MCF 10A (cell line): ENCODE results near the gene RBM47. TPM values are rescaled to one million over a fixed set of nuclear protein-coding genes. Genes with fewer than 3 reads are reported as not detected.
A peak's percentile ranks its signal among the peaks of the same experiment; 100 is the strongest.

ENCODE experiments used
- Bru-seq: library from RNA; stranded (reverse); fragments of 400-500 nt; gene quantifications from one replicate; lab custom pipeline; 2021; lab: Mats Ljungman, UMichigan
- BruChase-seq, 2 experiments: library from RNA; stranded (reverse); fragments of 400-500 nt; gene quantifications; one replicate each; lab custom pipeline; 2021; lab: Mats Ljungman, UMichigan
- BruUV-seq: library from RNA; stranded (reverse); fragments of 400-500 nt; replicated peaks from 2 replicates; lab custom pipeline; 2021; lab: Mats Ljungman, UMichigan
- CTCF ChIA-PET: fragments of 300-600 bp; sonication (Branson Sonifier 250); formaldehyde crosslinking; extraction: SDS; loops from one replicate; lab custom pipeline; 2021; ENCODE audit warnings: antibody characterized with exemption, inconsistent platforms; lab: Yijun Ruan, JAX
- POLR2A ChIA-PET: fragments of 300-600, 350-650 bp; sonication (Branson Sonifier 250); formaldehyde crosslinking; extraction: SDS; loops from one replicate; lab custom pipeline; 2020; ENCODE audit warnings: antibody characterized with exemption, inconsistent platforms; lab: Yijun Ruan, JAX
- DNase-seq: peaks from one replicate; pipeline ENCODE4 v3.0.0-alpha.2; 2018; ENCODE audit not compliant: unreplicated experiment
- H3K27ac Mint-ChIP-seq: one replicate; pipeline ENCODE4 v1.8.0; 2022; ENCODE audit warnings: mild to moderate bottlenecking, low read depth, mixed read lengths; ENCODE audit not compliant: unreplicated experiment
- H3K27me3 Mint-ChIP-seq: one replicate; pipeline ENCODE4 v1.8.0; 2022; ENCODE audit warnings: mixed read lengths; ENCODE audit not compliant: insufficient read depth, unreplicated experiment
- H3K36me3 Mint-ChIP-seq: one replicate; pipeline ENCODE4 v1.8.0; 2022; ENCODE audit warnings: mild to moderate bottlenecking, moderate library complexity, mixed read lengths; ENCODE audit not compliant: insufficient read depth, unreplicated experiment
- H3K4me1 Mint-ChIP-seq: one replicate; pipeline ENCODE4 v1.8.0; 2022; ENCODE audit warnings: mixed read lengths; ENCODE audit not compliant: insufficient read depth, unreplicated experiment
- H3K4me3 Mint-ChIP-seq: one replicate; pipeline ENCODE4 v1.8.0; 2022; ENCODE audit warnings: mild to moderate bottlenecking, moderate library complexity, mixed read lengths; ENCODE audit not compliant: unreplicated experiment
- H3K9me3 Mint-ChIP-seq: one replicate; pipeline ENCODE4 v1.8.0; 2022; ENCODE audit warnings: mixed read lengths; ENCODE audit not compliant: unreplicated experiment
- intact Hi-C: fragments of 100-400 bp; cut with micrococcal nuclease; formaldehyde crosslinking; loops from 2 replicates; pipeline ENCODE4 v1.14.1; 2022
- long read RNA-seq: library from polyadenylated mRNA; stranded (forward); transcript quantifications from one replicate; pipeline ENCODE4 v2.0.0, GENCODE V29; 2022
- total RNA-seq: library from RNA; stranded (reverse); gene quantifications from 2 replicates; pipeline ENCODE4 v1.2.3, GENCODE V29; 2022
- TF ChIP-seq, protein P1 (sequence below): fragments of 200-600 bp; IDR thresholded peaks from one replicate; pipeline ENCODE4 v1.8.0; 2022; ENCODE audit warnings: antibody characterized with exemption, mild to moderate bottlenecking; ENCODE audit not compliant: unreplicated experiment

RBM47 gene
- 1.8 and 2.0 TPM in 2 replicates for total RNA-seq
- Bru-seq, nascent RNA = percentile 32 among the genes with signal in this experiment
- BruChase-seq, experiment 1, labeled RNA remaining after a 6-hour chase = percentile 34 among the genes with signal in this experiment
- BruChase-seq, experiment 2, labeled RNA remaining after a 2-hour chase = percentile 28 among the genes with signal in this experiment
- long read RNA-seq, full-length matches to known transcripts = 2 of 2 reads
- long read RNA-seq, partial matches to known transcripts = 0 of 2 reads
- long read RNA-seq, other reads (novel, unspliced or antisense) = 0 of 2 reads

DNA sequence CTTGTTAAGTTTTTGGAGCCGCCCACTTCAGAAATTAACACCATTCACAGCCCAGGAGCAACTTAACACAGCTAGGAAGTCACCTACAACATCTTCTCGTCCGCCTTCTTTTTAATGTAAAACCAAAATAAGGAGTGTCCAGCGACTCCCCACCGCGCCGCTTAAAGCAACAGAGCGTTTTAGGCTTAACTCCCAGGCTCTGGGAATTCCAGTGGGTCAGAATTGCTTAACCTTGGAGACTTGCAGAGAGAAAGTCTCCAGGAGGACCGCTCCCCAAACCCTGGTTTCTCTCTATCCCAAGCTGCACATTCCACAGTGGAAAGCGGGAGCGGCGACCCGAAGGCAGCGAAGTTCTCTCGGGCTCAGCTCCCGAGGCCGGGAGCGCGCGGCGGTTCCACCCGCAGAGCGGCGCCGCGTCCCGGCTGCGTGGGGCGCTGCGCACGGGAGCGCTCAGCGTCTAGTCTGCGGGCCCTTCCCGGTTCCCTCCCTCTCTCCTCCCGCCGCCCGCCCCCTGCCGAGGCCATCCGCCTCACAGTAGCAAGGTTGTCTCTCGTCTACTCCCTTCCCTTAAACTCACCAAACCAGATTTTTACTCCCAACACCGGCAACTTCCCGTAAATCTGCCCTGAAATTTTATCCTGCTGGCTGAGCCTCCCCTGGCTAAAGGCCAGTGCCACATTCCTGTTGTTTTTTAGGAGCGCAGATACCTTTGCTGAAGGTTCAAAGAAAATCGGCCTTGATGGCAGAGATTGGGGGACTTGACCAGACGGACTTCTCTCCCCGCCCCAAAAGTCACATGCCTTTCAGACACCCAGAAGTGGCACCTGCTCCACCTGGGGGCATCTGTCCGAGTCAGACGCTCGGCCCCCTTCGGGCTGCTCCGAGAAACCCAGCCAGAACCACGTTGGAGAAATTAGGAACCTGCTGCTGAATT, at the start of gene RBM47:
Gene RBM47, minus strand, starts transcription at position 464 of the 934 bp plus-strand sequence. CDS start 190,971 bp downstream, outside the sequence.
- CTCF ChIA-PET = interaction anchor here (0.5 to 0.6 kb wide), 2 partner anchors 27 to 1835 kb away, joined by 3 read pairs; no protein-coding TSS in a partner anchor

DNA sequence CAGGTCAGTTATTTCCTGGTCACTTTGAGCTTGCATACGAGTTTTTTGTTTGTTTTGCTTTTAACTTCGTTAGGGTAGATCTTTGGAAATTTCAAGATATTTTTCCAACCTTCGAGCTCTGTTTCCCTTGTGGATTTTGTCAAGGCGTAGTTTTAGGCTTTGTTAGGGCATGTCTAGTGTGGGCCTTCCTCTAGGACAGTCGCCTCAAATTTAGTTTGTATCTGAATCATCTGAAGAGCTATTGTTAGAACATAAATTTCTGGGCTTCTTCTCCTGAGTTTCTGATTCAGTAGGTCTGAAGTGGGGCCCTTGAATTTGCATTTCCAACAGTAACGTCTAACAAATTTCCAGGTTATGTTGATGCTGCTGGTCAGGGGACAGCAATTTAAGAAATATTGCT, 48.8 kb upstream of the RBM47 start:
- CTCF ChIA-PET = interaction anchor here (0.7 to 1.3 kb wide), 3 partner anchors 41 to 403 kb away, joined by 3 read pairs; no protein-coding TSS in a partner anchor
- Mint-ChIP-seq H3K4me3 (no peak overlapping the region), H3K36me3 (no peaks in the 10 kb centered on the region), H3K4me1 (no peaks in the 10 kb centered on the region), H3K27ac (no peak overlapping the region), H3K9me3 (no peaks in the 10 kb centered on the region), H3K27me3 (no peaks in the 10 kb centered on the region)
- TF ChIP-seq, protein P1, sequence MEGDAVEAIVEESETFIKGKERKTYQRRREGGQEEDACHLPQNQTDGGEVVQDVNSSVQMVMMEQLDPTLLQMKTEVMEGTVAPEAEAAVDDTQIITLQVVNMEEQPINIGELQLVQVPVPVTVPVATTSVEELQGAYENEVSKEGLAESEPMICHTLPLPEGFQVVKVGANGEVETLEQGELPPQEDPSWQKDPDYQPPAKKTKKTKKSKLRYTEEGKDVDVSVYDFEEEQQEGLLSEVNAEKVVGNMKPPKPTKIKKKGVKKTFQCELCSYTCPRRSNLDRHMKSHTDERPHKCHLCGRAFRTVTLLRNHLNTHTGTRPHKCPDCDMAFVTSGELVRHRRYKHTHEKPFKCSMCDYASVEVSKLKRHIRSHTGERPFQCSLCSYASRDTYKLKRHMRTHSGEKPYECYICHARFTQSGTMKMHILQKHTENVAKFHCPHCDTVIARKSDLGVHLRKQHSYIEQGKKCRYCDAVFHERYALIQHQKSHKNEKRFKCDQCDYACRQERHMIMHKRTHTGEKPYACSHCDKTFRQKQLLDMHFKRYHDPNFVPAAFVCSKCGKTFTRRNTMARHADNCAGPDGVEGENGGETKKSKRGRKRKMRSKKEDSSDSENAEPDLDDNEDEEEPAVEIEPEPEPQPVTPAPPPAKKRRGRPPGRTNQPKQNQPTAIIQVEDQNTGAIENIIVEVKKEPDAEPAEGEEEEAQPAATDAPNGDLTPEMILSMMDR = no peak
- POLR2A ChIA-PET = interaction anchor here (1.0 to 1.5 kb wide), 3 partner anchors 9 to 15 kb away, joined by 3 to 5 read pairs (median 3); no protein-coding TSS in a partner anchor
- intact Hi-C loops = no loop called here
- DNase-seq = no peak
- BruUV-seq = no TSS peak

More for the DNA sequence above, at the start of gene RBM47:
- POLR2A ChIA-PET = interaction anchor here (0.8 to 1.1 kb wide), 6 partner anchors 8 to 573 kb away, joined by 3 to 5 read pairs (median 3); partner anchors contain the start of gene N4BP2
- Mint-ChIP-seq H3K9me3 (no peaks in the 10 kb centered on the region), H3K36me3 (no peaks in the 10 kb centered on the region), H3K4me3 (peak within 1 kb of the TSS; percentile 91), H3K27ac (peak within 1 kb of the TSS; percentile 82), H3K27me3 (no peaks in the 10 kb centered on the region), H3K4me1 (peaks cover 30% of the 10 kb centered on the region)
- TF ChIP-seq, protein P1 = no peak
- intact Hi-C loops = loop anchor here (5.0 kb wide), 1 partner anchor 302 kb away; no protein-coding TSS in a partner anchor
- DNase-seq = peak; percentile 91
- BruUV-seq = no TSS peak

DNA sequence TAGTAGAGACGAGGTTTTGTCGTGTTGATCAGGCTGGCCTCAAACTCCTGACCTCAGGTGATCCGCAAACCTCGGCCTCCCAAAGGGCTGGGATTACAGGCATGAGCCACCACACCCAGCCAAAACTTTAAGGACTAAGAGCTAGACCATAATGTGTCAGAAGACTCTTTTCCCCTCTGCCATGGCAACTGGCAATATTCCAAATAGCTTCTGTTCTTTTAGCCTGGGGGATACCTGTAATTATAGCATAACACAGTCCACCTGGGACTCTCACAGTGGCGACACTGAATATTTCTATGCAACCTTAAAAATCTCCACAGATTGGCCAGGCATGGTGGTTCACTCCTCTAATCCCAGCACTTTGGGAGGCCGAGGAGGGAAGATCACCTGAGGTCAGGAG, 45.5 kb upstream of the RBM47 start:
- POLR2A ChIA-PET = interaction anchor here (0.6 to 1.0 kb wide), 3 partner anchors 12 to 1108 kb away, joined by 3 to 4 read pairs (median 3); no protein-coding TSS in a partner anchor
- no peak overlapping the region for H3K27ac Mint-ChIP-seq
- no peaks in the 10 kb centered on the region for H3K36me3 Mint-ChIP-seq
- CTCF ChIA-PET = interaction anchor here (0.6 kb wide), 3 partner anchors 11 to 397 kb away, joined by 3 to 5 read pairs (median 3); no protein-coding TSS in a partner anchor
- no peak overlapping the region for H3K4me3 Mint-ChIP-seq
- intact Hi-C loops = no loop called here
- TF ChIP-seq, protein P1 = no peak
- no peaks in the 10 kb centered on the region for H3K9me3 Mint-ChIP-seq
- BruUV-seq = no TSS peak
- peaks cover 9% of the 10 kb centered on the region for H3K4me1 Mint-ChIP-seq
- no peaks in the 10 kb centered on the region for H3K27me3 Mint-ChIP-seq
- DNase-seq = peak; percentile 23
